ENCODE data around the gene LY6G5C. TPM values are rescaled to one million over a fixed set of nuclear protein-coding genes. Genes with fewer than 3 reads are reported as not detected.

LY6G5C gene
- total and polyA plus RNA-seq, 2 of the 13 experiments (the other 11 are each of a cell fraction or from before 2014, with no cell fraction given): 0.33 to 0.55 TPM

DNA sequence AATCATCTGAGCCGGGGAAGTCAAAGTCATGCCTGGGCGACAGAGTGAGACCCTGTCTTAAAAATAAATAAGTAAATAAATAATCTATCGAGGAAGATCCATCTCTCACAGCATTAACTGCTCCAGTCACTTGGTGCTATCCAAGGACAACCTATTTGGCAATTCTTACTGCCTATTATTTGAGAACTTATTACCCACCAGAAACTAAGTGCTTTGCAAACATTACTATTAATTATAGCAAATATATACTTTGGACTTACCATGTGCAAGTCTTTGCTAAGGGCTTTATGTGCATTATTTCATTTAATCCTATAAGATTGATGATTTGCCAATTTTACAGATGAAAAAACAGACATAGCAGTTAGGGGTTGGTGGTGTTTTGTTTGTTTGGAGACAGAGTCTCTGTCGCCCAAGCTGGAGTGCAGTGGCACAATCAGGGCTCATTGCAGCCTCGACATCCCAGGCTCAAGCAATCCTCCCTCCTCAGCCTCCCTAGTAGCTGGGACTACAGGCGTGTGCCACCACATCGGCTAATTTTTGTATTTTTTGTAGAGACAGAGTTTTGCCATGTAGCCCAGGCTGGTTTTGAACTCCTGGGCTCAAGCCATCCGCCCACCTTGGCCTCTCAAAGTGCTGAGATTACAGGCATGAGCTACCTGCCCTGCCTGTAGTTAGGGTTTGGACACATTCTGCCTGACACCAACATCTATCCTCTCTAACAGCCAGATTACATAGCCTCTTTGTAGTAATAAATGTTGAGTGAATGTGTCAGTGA lies 26.1 kb downstream of the LY6G5C start (continued):
- TF ChIP-seq, protein P1, sequence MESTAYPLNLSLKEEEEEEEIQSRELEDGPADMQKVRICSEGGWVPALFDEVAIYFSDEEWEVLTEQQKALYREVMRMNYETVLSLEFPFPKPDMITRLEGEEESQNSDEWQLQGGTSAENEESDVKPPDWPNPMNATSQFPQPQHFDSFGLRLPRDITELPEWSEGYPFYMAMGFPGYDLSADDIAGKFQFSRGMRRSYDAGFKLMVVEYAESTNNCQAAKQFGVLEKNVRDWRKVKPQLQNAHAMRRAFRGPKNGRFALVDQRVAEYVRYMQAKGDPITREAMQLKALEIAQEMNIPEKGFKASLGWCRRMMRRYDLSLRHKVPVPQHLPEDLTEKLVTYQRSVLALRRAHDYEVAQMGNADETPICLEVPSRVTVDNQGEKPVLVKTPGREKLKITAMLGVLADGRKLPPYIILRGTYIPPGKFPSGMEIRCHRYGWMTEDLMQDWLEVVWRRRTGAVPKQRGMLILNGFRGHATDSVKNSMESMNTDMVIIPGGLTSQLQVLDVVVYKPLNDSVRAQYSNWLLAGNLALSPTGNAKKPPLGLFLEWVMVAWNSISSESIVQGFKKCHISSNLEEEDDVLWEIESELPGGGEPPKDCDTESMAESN (CRISPR knock-in tag; conservative IDR thresholded peaks at IDR 0.05): no peak
- 0 out of 2 replicates have a peak, but pooled peaks have one; percentile 12 for TF ChIP-seq RXRB (CRISPR knock-in tag; IDR thresholded peaks at IDR 0.05; ENCODE audit: borderline replicate concordance)
- TF ChIP-seq FOXK2 (IDR thresholded peaks at IDR 0.05): no peak
- TF ChIP-seq SP140L (CRISPR knock-in tag; IDR thresholded peaks at IDR 0.05; ENCODE audit: borderline replicate concordance): no peak
- TF ChIP-seq, protein P2, sequence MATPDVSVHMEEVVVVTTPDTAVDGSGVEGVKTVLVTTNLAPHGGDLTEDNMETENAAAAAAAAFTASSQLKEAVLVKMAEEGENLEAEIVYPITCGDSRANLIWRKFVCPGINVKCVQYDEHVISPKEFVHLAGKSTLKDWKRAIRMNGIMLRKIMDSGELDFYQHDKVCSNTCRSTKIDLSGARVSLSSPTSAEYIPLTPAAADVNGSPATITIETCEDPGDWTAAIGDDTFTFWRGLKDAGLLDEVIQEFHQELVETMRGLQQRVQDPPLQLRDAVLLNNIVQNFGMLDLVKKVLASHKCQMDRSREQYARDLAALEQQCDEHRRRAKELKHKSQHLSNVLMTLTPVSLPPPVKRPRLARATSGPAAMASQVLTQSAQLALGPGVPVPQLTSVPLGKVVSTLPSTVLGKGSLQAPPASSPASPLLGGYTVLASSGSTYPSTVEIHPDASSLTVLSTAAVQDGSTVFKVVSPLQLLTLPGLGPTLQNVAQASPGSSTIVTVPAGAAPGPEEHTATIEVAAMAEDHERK (CRISPR knock-in tag; IDR thresholded peaks at IDR 0.05; ENCODE audit: low read depth): no peak
- no peak for TF ChIP-seq MIER2 (CRISPR knock-in tag; IDR thresholded peaks at IDR 0.05)

DNA sequence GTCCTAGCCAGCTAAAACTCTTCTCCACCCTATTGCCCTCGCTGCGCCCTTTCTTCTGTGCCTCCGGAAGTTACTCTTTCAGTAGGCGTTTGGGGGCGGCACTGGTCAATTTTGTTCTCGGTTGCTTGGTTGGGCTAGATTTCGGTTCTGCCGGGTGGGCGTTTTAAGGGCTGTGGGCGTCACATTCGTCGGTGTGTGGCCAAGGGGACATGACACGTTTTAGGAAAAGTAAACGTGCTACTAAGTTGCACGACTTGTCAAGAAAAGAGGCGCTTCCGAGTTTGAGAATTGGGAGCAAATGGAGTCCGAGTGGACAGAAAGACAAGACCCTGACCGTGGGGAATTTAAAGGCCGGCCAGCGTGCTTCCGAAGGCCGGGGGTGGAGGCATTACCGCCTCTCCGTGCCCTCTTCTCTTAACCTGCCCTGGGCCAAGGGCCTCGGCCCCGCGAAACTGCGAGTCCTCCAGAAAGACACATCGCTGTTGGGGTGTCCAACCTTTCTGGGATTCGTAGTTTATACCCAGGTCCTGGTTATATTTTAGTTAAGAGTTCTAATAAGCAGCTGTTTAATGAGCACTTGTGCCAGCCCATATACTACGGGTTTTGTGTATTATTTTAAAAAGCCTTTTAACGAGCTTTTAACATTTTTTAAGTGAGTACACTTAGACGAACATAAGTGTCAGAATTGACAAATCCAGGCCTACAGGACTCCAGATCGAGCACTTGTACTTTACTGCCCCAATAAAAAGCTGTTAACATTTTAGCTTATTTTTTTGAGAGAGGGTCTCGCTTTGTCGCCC lies 27.7 kb downstream of the LY6G5C start:
- no peak overlapping the region for H2AFZ ChIP-seq (ENCODE audit: low read length)
- CTCF ChIA-PET (ENCODE audit: low intra/inter-chr PET ratio, low total read pairs): no interaction called here
- peaks cover 65% of the 10 kb centered on the region for H3K79me2 ChIP-seq (ENCODE audit: insufficient read depth, low read length)
- TF ChIP-seq ONECUT2 (CRISPR knock-in tag; IDR thresholded peaks at IDR 0.05): no peak
- no peak for TF ChIP-seq FOXA3 (CRISPR knock-in tag; IDR thresholded peaks at IDR 0.05)
- TF ChIP-seq ZNF672 (CRISPR knock-in tag; IDR thresholded peaks at IDR 0.05): no peak
- no peak for TF ChIP-seq HIVEP1 (CRISPR knock-in tag; IDR thresholded peaks at IDR 0.05)
- TF ChIP-seq PAXIP1 (CRISPR knock-in tag; conservative IDR thresholded peaks at IDR 0.05): peak; percentile 16
- TF ChIP-seq POGZ (CRISPR knock-in tag; IDR thresholded peaks at IDR 0.05): no peak; the same call in 1 of the 2 replicates
- TF ChIP-seq ZNF772 (CRISPR knock-in tag; IDR thresholded peaks at IDR 0.05): no peak

More for the DNA sequence above, 27.7 kb downstream of the LY6G5C start:
- POLR2A ChIA-PET: interaction anchor here (0.8 to 8.0 kb wide), 35 partner anchors 9 to 1318 kb away, joined by 3 to 438 read pairs (median 7); partner anchors contain the start of genes ABHD16A, AIF1, ATP6V1G2 and C6orf47
- Histone ChIP-seq H3K36me3 (replicated peaks in 1 of 2; ENCODE audit: control insufficient read depth in 1 of 2, insufficient read depth in 2 of 2, low read length in 2 of 2) (peaks cover 20 to 37% of the 10 kb centered on the region in 2 experiments), H4K20me1 (ENCODE audit: insufficient read depth, low read length) (0 out of 2 replicates have a peak, but pooled peaks cover 7% of the 10 kb centered on the region), H3K4me1 (ENCODE audit: insufficient read depth, low read length) (peaks cover 70% of the 10 kb centered on the region), H3K4me3 (replicated peaks in 1 of 3; ENCODE audit: insufficient read depth in 1 of 3, low read depth in 2 of 3, low read length in 3 of 3) (peak overlapping the region; percentile 73 to 88 (median 77)), H3K9ac (ENCODE audit: insufficient read depth, low read depth, low read length) (peak overlapping the region; percentile 91), H3K27me3 (ENCODE audit: control insufficient read depth in 1 of 2, insufficient read depth in 2 of 2, low read length in 2 of 2) (no peaks in the 10 kb centered on the region; a peak in 2 of 5 replicates), H3K9me3 (ENCODE audit: low read length) (no peaks in the 10 kb centered on the region), H3K27ac (ENCODE audit: extremely low read length, insufficient read depth, low read length) (peak overlapping the region; percentile 96), H3K4me2 (ENCODE audit: low read depth, low read length) (peak overlapping the region; percentile 100)
- DNase-seq (ENCODE audit: low spot score) (peak; percentile 98), FAIRE-seq (no peak), ATAC-seq (peak; percentile 55)
- TSS peak; percentile 90 for BruUV-seq (replicated peaks)
- intact Hi-C loops (cut with micrococcal nuclease; ENCODE audit: unreplicated experiment) (loop anchor here (1.0 to 10.0 kb wide), 3 partner anchors 7 to 108 kb away; partner anchors contain the start of genes ATP6V1G2, C6orf47, DDX39B and NFKBIL1), in situ Hi-C loops (cut with HindIII; ENCODE audit: extremely low pct_ligation_motif_present, low pct_unique_long_range_greater_than_20kb) (no loop called here)
- WGBS (ENCODE audit: low lambda C conversion rate): 4% methylated on average over 36 of the region's 37 CpGs
